Bone marrow (tissue), 2 donors: ENCODE data around the gene TIAM2.
"Not testable (repeated sequence)": the region's sequence is repeated elsewhere in the genome, so short reads cannot be mapped to it uniquely, and the experiment has no call there.

Experiments
- DNase-seq, 2 donors: peaks; one replicate each; lab custom pipeline; 2025; lab: John Stamatoyannopoulos, UW

The TIAM2 gene

DNA sequence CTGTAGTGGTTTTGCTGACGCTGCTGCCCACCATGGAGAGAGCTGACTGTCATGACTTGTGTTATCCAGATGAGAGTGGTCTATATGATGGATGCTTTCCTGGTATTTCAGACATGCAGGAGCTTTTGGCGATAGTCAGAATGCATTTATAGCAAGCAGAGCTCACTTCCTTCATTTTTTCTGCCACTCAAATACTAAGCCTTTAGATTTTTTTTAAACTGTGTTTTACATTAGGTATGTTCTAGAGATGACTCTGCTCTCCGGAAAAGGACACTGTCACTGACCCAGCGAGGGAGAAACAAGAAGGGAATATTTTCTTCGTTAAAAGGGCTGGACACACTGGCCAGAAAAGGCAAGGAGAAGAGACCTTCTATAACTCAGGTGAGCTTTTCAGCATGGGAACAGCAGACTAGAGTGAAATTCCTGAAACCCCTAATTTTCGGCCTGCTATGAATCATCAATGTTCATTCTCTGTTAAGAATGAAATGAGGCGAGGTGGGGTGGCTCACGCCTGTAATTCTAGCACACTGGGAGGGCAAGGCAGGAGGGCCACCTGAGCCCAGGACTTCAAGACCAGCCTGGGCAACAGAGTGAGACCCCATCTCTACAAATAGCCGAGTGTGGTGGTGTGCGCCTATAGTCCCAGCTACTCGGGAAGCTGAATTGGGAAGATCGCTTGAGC lies 170.1 kb downstream of the TIAM2 start:
- no peak for DNase-seq

- no peak for DNase-seq
Observed at GRCh38 chr6:155170519-155170918, 175.4 kb downstream of the TIAM2 start.

- DNase-seq, result peak in 1 of 2 donors; percentile 91
Observed at GRCh38 chr6:155171109-155171746, 176.1 kb downstream of the TIAM2 start.

DNA sequence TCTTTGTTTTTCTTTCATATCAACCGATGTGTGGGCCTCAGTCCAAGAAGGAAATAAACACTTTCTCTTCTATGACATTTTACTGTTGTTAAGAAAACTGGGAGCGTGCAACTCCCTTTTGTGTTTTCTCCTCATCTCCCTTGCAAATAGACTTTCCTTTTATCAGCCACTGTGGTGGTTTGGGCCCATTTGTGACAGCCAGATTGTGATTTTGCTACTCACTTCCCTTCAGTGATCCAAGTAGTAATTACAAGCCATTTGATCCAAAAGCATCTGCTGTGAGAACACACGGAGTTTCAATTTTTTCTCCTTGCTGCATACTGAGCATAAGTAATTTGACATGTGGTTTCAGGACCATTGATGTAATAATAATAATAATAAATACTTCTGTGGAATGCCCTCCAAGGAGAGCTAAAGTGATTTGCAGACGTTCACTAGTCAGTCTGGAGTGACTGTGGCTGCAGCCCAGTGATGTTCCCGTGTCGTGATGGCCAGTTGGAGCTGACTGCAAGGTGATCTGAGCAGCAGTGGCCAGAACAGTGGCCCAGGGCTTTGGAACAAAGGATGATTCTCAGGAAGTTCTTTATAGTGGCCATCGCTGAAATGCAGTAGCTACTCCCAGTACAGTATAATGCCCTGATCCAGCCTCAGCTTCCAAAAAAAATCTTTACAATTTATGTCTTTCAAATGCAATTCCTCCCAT lies 176.8 kb downstream of the TIAM2 start:
- DNase-seq, result no peak

- no peak for DNase-seq
Observed at GRCh38 chr6:155173488-155173887, 178.4 kb downstream of the TIAM2 start.

DNA sequence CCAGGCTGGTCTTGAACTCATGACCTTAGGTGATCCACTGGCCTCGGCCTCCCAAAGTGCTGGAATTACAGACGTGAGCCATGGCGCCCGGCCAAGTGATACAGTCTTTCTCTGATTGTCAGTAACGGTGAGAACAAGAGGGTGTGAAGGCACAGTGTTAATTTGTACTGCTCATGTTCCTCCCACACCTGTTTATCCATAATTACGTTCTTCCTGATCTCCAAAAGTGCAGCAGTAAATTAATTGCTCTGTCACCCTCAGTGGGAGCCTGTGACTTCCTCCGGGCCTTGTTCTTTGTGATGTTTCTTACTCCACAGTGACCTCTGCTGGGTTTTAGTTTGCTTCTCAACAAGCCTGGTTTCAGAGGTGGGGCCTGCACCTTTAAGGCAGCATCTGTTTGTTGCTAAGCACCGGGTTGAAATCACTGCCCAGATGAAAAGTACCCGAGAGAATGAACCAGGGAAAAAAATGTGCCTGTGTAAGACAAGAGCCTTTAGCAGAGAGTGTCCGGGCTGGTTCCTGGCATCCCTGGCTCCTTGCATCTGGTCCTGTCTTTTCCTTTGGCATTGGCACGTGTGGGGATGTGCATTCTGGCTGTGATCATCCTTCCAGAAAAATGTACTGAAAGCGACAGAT lies 179.6 kb downstream of the TIAM2 start:
- peak in 1 of 2 donors; percentile 68 for DNase-seq

DNA sequence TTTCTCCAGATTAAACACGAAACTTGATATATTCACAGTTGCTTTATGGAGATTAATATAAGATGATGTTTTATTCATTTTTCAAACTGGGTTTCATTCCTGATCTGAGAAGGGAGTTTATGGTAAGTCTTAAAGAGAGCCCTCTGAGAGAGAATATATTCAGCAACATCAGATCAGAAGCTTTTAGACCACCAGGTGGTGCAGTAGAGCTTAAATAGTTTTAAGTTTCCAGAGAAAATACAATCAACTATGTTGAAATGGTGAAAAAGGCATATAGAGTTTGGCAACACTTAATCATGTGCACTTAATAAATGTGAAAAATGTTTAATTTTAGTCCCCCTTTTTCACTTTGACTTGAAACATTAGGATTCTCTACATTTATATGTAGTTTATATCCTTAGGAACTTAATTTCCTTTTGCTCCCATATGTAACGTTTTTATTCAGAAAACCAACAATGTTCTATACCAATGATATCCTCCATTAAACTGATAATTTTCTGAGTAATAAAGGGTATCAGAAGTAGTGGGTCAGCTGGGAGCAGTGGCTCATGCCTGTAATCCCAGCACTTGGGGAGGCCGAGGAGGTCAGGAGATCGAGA lies 182.3 kb downstream of the TIAM2 start:
- peak in 1 of 2 donors; percentile 56 for DNase-seq

GRCh38 chr6:155181498-155181897 lies 186.4 kb downstream of the TIAM2 start:
- no peak for DNase-seq

GRCh38 chr6:155182103-155182502 lies 187.0 kb downstream of the TIAM2 start:
- DNase-seq, result no peak

DNA sequence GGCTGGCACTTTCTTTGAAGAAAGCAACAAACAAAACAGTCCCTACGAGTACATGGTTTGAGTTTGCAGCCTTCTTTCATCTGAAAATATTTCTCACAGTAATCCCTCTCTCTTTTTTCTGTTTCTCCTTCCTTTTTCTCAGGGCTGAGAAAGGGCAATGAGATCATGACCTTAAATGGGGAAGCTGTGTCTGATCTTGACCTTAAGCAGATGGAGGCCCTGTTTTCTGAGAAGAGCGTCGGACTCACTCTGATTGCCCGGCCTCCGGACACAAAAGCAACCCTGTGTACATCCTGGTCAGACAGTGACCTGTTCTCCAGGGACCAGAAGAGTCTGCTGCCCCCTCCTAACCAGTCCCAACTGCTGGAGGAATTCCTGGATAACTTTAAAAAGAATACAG lies 188.0 kb downstream of the TIAM2 start:
- no peak for DNase-seq

DNA sequence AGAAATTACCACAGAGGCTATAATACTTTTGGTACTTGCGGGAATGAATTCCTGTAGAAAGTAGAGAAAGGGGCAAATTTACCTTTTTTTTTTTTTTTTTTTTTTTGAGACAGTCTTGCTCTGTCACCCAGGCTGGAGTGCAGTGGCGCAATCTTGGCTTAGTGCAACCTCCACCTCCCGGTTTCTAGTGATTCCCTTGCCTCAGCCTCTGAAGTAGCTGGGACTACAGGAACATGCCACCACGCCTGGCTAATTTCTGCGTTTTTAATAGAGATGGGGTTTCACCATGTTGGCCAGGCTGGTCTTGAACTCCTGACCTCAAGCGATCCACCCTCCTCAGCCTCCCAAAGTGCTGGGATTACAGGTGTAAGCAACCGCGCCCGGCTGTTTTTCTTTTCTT lies 189.9 kb downstream of the TIAM2 start:
- DNase-seq, result not testable (repeated sequence)

DNA sequence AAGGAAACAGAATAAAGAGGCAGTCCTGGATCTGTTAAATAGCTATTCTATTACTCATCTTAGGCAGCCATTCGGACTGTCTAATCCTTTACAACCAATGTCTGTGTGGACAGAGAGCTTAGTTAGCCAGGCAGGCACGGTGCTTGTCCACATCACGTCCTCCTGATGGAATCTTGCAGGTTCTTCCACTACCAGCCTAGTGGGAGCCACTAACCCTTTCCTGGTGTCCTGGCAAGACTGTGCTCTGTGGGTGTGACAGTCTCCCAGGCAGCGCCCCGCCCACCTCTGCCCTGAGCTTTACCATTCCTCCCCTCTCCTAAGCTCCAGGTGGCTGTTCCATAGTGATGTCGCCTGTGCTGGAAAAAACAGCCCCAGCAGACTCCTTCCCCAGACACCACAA lies 190.4 kb downstream of the TIAM2 start:
- no peak for DNase-seq

GRCh38 chr6:155186052-155186658 lies 191.0 kb downstream of the TIAM2 start:
- DNase-seq, result no peak

GRCh38 chr6:155187106-155187505 lies 192.0 kb downstream of the TIAM2 start:
- no peak for DNase-seq

DNA sequence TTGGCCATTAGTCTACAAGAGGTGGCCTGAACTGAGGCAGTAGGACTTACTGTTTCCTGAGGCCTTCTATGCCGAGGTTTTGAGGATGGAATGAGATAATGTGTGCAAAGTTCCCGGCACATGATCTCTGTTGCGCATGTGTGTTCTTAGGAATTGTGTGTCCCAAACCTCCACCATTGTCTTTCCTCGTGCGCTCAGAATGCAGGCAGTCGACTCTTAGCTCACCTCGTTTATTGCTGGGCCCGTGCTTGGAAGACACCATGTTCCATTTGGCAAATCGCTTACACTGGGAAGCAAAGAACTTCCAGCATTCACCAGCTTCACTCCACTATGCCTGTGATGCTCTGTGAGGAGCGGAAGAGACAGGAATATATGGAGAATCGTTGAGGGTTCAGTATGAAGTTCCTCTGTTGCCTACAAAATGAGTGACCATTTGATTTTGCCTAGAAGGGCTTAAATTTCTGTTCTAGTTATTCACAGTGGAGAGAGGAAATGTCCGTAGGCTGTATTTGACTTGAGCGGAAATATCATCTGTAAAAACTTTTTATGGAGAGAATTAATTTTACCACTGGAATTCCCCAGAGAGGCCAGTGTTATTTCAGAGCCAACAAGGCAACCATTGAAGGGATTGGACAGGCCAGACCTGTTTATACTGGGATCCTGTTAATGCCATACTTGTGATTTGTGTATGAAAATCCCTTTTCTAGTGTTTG lies 193.0 kb downstream of the TIAM2 start:
- no peak for DNase-seq

GRCh38 chr6:155188707-155189496 lies 193.8 kb downstream of the TIAM2 start:
- no peak for DNase-seq

DNA sequence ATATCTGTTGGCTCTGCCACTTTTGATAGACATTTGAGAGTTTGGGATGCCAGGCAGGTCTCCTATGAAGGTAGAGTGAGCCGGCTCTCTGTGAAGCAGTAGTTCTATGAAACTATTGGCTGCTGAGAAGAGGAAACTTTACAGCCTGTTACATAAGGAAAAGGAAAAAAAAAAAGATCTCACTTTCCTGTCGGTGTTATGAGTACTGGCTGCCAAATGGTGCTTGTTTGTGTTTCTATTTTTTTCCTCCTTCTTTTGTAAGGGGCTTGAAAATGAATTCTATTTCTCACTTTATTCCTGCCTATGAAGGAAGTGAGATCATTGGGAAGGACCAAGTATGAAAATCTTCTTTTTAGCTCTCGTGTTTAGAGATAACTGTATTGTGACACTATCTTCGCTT lies 195.6 kb downstream of the TIAM2 start:
- no peak for DNase-seq

DNA sequence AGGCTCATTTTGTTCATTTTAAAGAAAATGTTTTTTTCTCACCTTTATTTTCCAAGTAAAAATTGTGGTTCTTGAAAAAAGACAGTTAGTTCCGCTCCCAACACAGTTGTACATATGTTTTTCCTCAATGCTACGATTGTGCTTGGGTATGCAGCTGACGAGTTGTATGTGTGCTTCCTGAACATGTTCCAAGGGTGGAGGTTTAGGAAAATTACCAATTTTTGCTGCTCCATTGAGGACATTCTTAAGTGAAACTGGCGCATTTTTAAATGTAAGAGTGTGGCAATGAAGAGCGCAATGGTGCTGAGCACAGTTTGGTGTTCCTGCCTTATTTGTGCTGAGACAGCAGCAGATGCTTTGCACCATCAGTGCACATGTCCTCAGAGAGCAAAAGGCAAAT lies 198.4 kb downstream of the TIAM2 start:
- DNase-seq, result no peak

DNA sequence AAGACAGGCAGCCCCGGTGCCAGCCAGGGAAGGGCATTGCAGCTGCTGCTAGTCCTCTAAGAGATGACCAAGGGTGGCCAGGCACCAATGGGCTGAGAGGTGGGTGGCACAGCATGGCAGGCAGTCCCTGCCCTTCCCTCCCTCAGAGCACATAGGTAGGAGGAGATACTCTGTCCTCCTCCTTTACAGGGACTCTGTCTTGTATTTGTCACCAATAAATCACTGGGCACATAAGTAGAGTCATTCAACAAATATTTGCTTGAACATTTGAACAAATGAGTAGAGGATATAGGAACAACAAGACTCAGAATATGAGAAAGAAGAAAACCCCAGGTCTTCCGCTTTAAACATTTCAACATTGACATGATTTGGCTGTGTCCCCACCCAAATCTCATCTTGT lies 199.3 kb downstream of the TIAM2 start:
- DNase-seq, result no peak

GRCh38 chr6:155195903-155196302 lies 200.8 kb downstream of the TIAM2 start:
- no peak for DNase-seq
